ENCODE results near the gene UTRN. TPM values are rescaled to one million over a fixed set of nuclear protein-coding genes. Genes with fewer than 3 reads are reported as not detected.

The UTRN gene
- total RNA-seq, result 65.8 TPM
- long read RNA-seq, partial matches to known transcripts, result 1 of 2 reads
- long read RNA-seq, other reads (novel, unspliced or antisense), result 1 of 2 reads

DNA sequence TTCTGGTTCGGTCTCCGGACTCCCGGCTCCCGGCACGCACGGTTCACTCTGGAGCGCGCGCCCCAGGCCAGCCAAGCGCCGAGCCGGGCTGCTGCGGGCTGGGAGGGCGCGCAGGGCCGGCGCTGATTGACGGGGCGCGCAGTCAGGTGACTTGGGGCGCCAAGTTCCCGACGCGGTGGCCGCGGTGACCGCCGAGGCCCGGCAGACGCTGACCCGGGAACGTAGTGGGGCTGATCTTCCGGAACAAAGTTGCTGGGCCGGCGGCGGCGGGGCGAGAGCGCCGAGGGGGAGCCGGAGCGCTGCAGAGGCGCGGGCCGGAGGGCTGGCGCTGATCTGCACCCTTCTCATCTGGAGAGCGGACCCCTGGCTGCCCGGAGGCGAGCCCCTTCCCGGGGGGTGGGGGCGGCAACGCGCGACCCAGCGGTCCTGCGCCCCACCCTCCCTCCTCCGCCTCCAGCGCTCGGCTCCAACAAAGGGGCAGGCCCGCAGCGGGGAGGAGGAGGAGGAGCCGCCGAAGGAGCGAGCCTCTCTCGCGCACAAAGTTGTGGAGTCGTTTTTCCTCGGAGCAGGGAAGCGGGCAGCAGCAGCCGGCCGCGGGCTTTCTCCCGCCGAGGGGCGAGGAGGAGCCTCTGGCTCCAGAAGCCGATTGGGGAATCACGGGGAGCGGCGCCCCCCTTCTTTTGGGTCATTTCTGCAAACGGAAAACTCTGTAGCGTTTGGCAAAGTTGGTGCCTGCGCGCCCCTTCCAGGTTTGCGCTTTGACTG is at the start of gene UTRN:
UTRN (plus strand) TSS at position 553 of the 765 bp plus-strand sequence. CDS start 6,494 bp downstream, outside the sequence.
- ATAC-seq (ENCODE audit: poor library complexity) (peak; percentile 84), DNase-seq (peak; percentile 89)
- intact Hi-C loops (cut with DNase I), result loop anchor here (5.0 kb wide), 1 partner anchor 68 kb away; no protein-coding TSS in a partner anchor

DNA sequence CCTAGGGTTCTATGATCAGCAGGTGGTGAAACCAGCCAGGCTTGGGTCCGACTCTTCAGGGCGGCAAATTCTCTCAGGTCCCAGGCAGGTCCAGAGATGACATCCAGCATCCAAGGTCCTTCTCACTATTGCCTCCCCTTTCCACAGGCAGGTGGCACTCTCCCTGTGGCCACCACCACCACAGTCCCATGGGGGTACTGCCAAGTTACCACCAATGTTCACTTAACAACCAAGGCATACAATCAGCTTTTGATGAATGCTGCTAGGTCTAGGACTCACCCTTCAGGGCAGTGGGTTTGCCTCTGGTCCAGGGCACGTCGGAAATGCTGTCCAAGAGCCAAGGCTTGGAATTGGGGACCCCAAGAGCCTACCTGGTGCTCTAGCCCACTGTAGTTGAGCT is 40.4 kb upstream of the UTRN start:
- intact Hi-C loops (cut with DNase I), result no loop called here
- DNase-seq, result no peak
- ATAC-seq (ENCODE audit: poor library complexity), result no peak

DNA sequence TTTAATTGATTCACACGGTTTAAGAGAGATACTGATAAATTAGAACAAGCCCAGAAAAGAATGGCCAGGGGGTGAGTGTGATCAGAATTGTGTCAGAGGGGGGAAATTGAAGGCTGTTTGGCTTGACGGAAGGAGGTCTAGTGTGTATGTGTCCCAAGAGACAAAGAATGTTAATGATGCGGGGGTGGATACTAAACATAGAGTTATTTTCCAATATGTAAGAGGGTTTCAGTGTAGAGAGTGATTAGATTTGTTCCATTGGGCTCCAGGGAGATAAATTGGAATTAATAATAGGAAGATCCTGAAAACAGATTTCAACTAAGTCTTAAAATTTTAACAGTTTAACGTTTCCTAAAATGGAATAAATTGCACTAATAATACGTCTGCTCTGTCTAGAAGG is 38.1 kb upstream of the UTRN start:
- DNase-seq (no peak), ATAC-seq (ENCODE audit: poor library complexity) (no peak)
- intact Hi-C loops (cut with DNase I), result no loop called here

DNA sequence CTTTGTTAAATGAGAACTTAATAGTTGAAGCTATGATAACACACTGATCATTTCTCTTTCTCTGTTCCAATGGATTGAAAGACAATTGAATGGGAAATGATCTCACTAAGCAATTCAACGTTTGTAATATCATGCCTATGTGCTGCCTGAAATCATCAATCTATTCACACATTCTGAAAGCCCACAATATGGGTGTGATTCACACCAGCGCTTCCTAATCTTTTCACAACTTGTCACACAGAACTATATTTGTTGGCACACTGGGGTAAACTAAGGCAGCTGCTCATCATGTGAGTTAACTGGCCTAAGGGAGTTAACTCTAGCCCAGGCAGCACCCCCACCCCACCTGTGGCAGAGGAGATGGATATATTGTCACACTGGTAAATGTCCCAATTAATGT is 37.1 kb upstream of the UTRN start:
- ATAC-seq (ENCODE audit: poor library complexity) (no peak), DNase-seq (no peak)
- intact Hi-C loops (cut with DNase I), result no loop called here

DNA sequence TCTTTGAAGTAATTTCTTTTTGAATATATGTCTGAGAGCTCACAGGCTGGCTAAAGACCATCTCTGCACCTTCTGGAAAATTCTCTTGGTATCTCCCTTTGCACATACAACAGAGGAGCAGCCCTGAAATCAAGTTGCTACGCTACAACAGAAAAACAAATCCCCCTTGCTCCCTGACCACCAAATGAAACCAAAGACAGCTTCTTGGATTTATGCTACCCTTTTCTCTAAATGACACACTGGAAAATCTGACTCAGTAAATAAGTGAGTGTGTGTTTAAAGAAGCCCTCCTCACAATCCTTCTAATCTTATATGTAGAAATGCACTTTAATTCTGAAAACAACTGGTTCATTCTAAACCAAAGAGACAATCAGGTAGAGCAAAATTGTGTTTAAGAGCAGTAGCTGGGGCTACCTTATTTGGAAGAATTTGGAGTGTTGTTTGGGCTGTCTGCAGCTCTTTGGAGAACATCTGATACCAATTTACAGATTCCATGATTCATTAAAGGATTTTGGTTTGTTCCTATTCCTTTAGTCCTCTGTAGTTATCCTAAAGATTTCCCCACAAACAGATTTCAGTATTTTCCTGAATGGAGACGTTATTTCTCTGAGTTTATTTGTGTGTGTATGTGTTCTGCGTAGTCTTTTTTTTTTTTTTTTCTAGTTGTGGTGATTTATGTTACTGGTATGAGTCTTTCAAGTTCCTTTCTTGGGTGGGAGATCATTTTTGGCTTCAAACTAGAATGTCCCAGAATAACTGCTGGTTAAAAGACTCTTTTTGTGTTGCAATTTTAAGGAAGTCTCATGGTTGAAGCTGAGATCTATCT is 36.4 kb upstream of the UTRN start:
- ATAC-seq (ENCODE audit: poor library complexity), result no peak
- intact Hi-C loops (cut with DNase I), result no loop called here
- DNase-seq, result no peak

DNA sequence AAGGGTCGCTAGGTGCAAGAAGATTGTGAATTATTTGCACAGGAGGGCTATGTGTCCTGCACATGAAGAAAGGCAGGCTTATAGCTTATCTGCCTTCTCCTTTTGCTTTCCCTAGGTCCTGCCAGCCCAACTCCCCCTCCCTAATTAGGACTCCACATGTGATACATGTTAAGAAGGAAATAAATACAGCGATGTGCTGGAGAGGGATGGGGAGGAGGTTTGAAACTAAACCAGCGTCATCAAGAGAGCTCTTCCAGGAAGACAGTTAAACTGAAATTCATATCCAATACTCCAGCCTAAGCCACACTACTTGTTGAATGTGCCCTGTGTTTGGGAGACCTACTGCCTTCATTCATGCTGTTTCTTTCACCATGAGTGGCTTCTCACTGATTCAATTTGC is 34.9 kb upstream of the UTRN start:
- no peak for ATAC-seq (ENCODE audit: poor library complexity)
- no peak for DNase-seq
- intact Hi-C loops (cut with DNase I), result no loop called here

DNA sequence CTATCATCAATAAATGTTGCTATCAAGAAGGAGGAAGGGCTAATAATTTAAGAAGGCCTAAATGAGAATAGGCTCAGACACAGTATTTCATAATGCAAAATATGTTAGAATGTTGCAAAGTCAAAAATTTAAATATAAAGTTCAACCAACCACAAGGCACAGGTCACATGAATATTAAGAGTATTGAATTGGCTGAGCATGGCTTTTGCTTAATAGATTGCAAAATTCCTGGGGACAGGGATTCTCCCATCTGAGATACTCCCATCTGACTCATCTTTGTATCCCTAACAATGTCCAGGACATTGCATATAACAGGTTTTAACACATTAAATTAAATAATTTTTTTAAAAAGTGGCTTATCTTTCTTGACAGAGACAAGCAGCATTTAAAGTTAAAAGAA is 32.9 kb upstream of the UTRN start:
- intact Hi-C loops (cut with DNase I), result no loop called here
- no peak for DNase-seq
- ATAC-seq (ENCODE audit: poor library complexity), result no peak

DNA sequence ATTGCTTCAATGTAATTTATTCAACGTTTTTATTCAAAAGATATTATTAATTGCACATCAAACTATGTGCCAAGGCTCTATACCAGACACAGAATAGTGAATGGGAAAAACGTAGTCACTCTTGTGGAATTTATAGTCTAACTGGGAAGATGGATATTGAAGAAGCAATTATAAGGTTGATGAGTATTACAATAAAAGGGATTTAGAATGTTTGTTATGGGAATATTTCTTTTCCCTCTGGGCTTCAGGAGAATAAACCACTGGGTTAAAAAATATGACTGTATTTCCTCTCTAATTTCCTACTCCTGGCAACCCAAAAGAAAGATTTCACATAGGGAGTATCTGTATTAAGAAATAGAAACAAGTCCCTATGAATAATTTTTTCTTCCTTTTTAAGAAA is 25.1 kb upstream of the UTRN start:
- no peak for DNase-seq
- no peak for ATAC-seq (ENCODE audit: poor library complexity)
- intact Hi-C loops (cut with DNase I), result no loop called here

DNA sequence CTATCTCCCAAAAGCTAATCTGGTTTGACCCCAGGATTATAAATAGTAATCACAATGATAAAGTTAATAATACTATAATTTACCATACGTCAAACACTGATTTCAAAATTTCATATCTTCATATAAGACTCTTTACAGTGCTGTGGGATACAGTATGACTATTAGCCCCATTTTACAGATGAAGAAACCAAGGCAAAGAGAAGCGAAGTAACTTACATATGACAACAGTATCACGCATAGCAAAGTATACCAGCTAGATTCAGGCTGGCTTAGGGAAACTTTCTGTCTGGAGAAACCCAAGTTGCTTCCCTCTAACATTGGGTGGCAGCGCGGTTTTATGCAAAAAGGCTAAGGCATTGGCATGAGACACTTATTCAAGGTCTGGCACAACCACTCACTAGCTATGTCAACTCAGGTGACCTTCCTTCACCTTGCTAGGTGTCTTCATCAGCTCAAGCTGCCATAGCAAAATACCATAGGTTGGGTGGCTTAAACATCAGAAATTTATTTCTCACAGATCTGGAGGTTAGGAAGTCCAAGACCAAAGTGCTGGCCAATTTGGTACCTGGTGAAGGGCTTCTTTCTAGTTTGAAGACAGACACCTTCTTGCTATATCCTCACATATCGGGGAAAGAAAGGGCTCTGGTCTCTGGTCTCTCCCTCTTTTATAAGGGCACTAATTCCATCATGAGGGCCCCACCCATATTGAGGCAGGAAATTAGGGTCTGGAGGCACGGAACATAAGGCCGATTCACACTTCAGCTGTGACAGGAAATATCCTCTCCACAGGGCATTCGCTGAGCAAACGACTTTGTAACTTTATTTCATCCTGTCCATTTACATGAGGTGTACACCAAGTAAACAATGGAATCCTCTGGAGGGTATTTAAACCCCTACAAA is 22.4 kb upstream of the UTRN start:
- ATAC-seq (ENCODE audit: poor library complexity) (no peak), DNase-seq (no peak)
- intact Hi-C loops (cut with DNase I), result no loop called here

DNA sequence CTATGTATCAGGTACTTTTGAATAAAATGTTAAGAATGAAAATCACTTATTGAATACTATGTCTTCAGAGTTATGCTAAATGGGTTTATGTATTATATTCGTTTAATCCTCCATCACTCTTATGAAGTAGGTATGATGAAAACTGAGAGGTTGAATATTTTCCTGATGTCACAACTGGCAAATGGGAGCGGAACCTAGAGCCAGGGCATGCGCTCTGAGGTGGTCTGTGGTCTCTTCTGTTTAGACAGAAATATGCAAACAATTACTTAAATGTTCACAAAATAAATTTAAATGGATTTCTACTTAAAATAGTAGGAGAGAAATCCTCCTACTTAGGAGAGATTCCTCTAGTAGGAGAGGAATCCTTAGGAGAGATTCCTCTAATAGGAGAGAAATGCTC is 21.3 kb upstream of the UTRN start:
- ATAC-seq (ENCODE audit: poor library complexity) (no peak), DNase-seq (no peak)
- intact Hi-C loops (cut with DNase I), result no loop called here

DNA sequence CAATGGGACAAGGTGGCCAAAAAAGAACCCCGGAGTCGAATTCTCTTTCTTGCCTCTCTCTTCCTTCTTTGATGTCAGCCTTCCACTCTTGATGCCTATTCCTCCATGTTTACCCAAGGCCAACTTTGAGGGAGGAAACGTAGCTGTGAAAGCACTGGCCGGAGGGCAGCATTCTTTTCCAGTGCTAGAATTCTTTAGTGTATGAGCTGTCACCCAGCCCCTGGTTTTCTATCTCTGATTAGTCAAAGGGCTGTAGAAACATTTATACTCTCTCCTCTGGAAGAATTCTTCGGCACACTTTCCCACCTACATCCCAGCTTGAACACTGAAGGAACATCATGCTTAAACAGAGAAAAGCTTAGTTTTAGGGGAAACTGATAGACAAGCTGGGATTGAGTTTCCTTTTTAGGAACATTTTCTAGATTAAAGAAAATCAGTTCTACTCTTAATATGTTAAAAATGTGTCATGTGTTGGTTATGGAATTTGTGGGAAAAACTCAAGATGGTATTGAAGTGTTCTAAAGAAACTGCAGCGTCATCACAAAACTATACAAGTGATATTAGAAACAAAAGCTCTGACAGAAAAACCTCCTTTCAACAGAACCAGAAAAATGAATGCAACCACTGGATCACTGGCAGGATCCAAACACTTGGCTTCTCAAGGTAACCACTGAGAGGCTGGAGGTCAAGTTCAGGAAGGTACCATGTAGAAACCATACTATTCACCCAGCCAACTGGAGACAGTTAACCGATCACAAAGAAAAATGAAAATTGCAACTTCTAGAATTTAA is 20.7 kb upstream of the UTRN start:
- no peak for DNase-seq
- ATAC-seq (ENCODE audit: poor library complexity), result no peak
- intact Hi-C loops (cut with DNase I), result no loop called here

DNA sequence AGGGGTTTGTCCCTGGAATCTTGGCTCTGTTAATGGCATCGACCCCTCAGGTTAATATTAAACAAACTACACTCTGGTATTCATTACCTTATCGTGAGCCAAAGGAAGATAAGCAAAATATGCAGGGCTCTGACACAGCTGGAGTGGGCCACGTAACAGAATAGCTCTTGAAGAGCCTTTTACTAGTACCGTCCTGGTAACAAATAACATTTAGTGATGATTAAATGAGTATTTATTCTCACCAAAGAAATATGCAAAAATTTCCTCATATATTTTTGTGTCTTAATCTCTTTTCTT is 20.1 kb upstream of the UTRN start:
- intact Hi-C loops (cut with DNase I), result no loop called here
- no peak for ATAC-seq (ENCODE audit: poor library complexity)
- no peak for DNase-seq

DNA sequence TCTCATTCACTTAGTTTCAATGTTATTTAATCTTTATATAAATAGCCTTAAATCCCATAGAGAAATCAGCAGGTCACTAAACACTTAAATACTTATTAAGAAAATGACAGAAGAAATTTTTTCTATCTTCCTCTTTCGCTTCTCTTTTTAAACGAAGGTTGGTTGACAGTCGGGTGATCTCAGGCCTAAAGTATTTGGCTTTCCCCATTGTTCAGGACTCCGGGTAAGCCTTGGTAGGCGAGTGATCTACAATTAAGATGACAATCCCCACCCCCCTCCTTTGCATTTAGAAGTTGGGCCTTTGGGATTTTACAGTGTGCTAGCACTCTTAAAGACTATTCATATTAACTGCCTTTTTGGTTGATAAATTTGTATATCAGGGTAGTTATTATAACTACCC is 19.7 kb upstream of the UTRN start:
- DNase-seq (no peak), ATAC-seq (ENCODE audit: poor library complexity) (peak; percentile 53)
- intact Hi-C loops (cut with DNase I), result no loop called here

DNA sequence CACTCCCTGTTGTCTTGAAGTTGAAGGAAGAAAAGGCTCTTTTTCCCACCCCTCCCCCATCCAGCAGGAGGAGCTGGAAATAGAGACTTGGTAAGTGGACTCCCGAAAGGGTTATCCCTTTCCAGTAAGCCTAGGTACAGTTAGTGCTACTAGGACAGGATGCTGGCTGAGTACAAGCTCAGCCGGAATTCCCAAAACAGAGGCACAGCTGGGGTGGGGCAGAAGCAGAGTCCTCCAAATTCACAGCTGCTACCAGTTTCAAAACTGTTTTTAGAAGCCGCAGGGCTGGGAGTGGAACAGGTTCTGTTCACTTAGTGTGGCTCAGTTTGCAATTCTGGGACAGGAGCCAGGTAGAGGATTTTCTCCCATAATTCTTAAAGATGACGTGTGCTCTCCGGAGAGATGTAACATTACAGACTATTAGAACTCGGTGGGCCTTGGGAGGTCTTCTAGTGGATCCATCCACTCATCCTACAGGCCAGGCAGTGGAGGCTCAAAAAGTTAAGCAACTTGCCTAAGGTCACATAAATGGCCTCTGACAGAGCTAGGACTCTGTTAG is 19.0 kb upstream of the UTRN start:
- ATAC-seq (ENCODE audit: poor library complexity) (peak; percentile 93), DNase-seq (peak; percentile 69)
- intact Hi-C loops (cut with DNase I), result no loop called here

DNA sequence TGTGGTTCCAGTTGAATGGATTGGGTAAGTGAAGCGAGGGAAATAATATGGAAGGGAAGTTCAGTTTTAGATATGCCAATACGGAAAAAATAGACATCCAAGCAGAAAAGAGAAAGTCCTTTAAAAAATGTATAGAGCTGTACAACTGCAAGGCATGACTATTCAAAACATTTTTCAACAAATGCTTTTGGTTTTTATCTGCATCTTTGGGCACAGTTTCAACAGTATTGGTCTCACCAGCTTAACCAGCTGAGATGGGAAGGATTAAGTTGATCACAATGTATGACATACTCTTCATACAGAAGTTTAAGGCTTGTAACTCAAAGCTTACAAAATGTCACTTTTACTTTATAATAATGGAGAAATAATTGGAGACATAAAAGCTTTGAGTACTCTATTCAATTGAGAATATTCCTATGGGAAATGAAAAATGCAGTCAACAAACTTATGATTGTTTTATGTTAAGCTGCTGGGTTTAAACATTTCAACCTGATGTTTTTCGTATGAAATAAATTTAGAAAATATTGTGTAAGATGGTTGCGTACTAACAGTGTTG is 16.3 kb upstream of the UTRN start:
- no peak for ATAC-seq (ENCODE audit: poor library complexity)
- no peak for DNase-seq
- intact Hi-C loops (cut with DNase I), result no loop called here

DNA sequence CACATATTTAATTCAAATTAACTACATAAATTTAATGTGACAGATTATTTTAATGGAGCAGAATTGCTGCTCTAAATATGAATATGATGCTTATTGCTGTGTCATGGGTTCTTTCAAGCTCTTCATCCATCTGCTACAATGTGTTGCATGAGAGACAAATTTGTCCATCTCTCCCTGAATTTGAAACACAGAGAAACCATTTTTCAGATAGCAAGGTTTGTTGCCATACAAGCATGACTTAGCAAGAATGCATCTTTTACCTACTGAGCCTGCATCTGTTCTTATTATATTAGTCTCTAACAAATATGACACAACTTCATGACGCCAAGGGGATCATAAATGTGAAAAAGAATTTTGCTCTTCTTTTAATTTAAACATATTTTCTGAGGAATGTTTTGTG is 8.0 kb upstream of the UTRN start:
- intact Hi-C loops (cut with DNase I), result no loop called here

DNA sequence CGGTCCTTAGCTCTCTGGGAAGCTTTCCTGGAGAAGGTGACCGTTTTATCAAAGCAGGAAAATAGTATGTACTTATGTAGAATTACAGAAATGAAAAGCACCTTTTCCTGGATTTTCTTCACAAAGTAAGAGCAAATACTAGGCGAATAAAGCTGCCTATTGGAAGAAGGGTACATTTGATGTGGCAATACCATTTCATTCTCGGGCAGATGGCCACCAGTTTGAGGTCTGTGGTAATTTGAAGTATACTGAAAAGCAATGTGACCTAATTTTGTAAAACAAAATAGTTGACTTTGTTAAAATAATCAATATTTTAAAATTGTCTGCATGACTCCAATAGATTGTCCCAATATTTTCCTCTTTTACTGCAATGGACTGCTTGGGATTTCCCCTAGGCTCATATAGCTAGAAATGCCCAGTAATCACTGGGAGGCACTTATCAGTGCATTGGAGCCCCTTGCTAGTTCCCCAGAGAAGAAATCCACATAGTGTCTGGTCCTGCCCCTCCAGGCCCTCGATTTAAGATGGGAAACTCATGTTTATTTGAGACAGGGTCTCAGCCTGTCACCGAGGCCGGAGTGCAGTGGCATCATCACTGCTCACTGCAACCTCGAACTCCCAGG is 7.4 kb upstream of the UTRN start:
- intact Hi-C loops (cut with DNase I), result no loop called here
- DNase-seq (no peak), ATAC-seq (ENCODE audit: poor library complexity) (no peak)

More for the DNA sequence above, 8.0 kb upstream of the UTRN start:
- DNase-seq, result no peak
- ATAC-seq (ENCODE audit: poor library complexity), result no peak
